Natural killer cell treated with Interleukin-12 subunit alpha and Interleukin-12 subunit beta and Interleukin-15 and Interleukin-18, amount 100 ng/mL, for 72 hours (primary cell): ENCODE results near the gene STX3. TPM values are rescaled to one million over a fixed set of nuclear protein-coding genes. Genes with fewer than 3 reads are reported as not detected.
"Not testable (repeated sequence)": the region's sequence is repeated elsewhere in the genome, so short reads cannot be mapped to it uniquely, and the experiment has no call there.

Source experiments
- ATAC-seq, 2 donors: fragments of 150-1000 bp; cut with Tn5 transposase in 1 of 2; sonication (Bioruptor Pico), chemical (Tn5 transposase) in 1 of 2; 2 replicates each; pipeline ENCODE4 v1.10.0; 2021
- DNase-seq: peaks from one replicate; pipeline ENCODE4 v3.0.0; 2022; ENCODE audit warnings: low spot score
- H3K27ac Mint-ChIP-seq, 2 donors: 1 replicate in 1 of 2; 2 replicates in 1 of 2; pipeline ENCODE4 v1.8.0; 2022; ENCODE audit warnings: mixed read lengths in 2 of 2, mild to moderate bottlenecking in 1 of 2, moderate library complexity in 1 of 2
- H3K27me3 Mint-ChIP-seq, 2 donors: 1 replicate in 1 of 2; 2 replicates in 1 of 2; pipeline ENCODE4 v1.8.0; 2022; ENCODE audit warnings: mixed read lengths in 2 of 2
- H3K36me3 Mint-ChIP-seq: one replicate; pipeline ENCODE4 v1.8.0; 2022; ENCODE audit warnings: mixed read lengths
- H3K4me1 Mint-ChIP-seq, 2 donors: 1 replicate in 1 of 2; 2 replicates in 1 of 2; pipeline ENCODE4 v1.8.0; 2022; ENCODE audit warnings: low read depth in 2 of 2, mixed read lengths in 2 of 2, mild to moderate bottlenecking in 1 of 2
- H3K4me3 Mint-ChIP-seq: one replicate; pipeline ENCODE4 v1.8.0; 2022; ENCODE audit warnings: mixed read lengths
- H3K9me3 Mint-ChIP-seq: 2 replicates; pipeline ENCODE4 v1.8.0; 2022; ENCODE audit warnings: mixed read lengths
- total RNA-seq, 2 donors: library from RNA; stranded (reverse); gene quantifications; one replicate each; pipeline ENCODE4 v1.2.3, GENCODE V29; 2022

The STX3 gene
- total RNA-seq, 2 donors from 2014 or later, result 26.8 to 28.5 TPM

DNA sequence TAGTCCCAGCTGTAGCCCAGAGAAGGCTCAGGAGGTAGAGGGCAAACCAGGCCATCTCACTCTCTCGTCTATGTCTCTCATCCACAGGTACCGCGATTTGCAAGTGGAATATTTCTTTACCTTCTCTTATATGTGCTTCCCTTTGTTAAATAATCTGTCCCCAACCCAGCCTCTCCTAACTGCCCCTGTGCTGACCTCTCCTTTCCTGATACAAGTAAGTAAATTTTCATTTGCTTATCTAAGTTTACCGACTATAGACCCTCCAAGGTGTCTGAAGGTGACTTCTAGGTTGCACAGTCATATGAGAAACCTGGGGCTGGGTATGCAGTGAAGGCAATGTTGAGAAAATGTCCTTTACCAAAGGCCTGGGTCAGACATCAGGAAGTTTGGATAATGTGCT lies 90.2 kb downstream of the STX3 start, which contains the start of gene CBLIF:
Gene CBLIF, minus strand, starts transcription at position 101 of the 400 bp plus-strand sequence. Its CDS starts 46 bp downstream, at position 55.
- Mint-ChIP-seq H3K27ac (no peak within 1 kb of the TSS), H3K27me3 (peaks cover 6 to 16% of the 10 kb centered on the region in 2 donors)

DNA sequence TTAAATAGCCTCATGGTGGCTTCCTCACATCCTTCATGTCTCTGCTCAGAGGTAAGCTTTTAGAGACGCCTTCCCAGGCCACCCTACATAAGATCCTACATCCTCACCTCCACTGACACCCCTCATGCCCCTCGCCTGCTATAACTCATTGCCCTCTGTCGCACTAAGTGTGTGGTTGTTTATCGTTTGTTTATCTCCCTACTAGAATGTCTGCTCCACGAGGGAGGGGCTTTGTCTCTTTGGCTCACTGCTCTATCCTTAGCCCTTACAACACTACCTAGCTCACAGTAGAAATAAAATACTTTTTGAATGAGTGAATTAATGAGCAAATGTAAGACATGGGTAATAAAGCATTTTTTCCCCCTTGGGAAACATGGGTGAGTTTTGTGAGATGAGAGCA lies 91.4 kb downstream of the STX3 start:
- Mint-ChIP-seq H3K4me1 (no peaks in the 10 kb centered on the region), H3K4me3 (no peak overlapping the region), H3K36me3 (no peaks in the 10 kb centered on the region), H3K27me3 (peaks cover 6 to 13% of the 10 kb centered on the region in 2 donors), H3K27ac (no peak overlapping the region), H3K9me3 (no peaks in the 10 kb centered on the region)
- ATAC-seq, result no peak
- DNase-seq, result no peak

More for the DNA sequence above, 90.2 kb downstream of the STX3 start, which contains the start of gene CBLIF:
- Mint-ChIP-seq H3K36me3 (no peaks in the 10 kb centered on the region), H3K4me3 (no peak within 1 kb of the TSS), H3K4me1 (no peaks in the 10 kb centered on the region), H3K9me3 (no peaks in the 10 kb centered on the region)
- no peak for ATAC-seq
- DNase-seq, result no peak

DNA sequence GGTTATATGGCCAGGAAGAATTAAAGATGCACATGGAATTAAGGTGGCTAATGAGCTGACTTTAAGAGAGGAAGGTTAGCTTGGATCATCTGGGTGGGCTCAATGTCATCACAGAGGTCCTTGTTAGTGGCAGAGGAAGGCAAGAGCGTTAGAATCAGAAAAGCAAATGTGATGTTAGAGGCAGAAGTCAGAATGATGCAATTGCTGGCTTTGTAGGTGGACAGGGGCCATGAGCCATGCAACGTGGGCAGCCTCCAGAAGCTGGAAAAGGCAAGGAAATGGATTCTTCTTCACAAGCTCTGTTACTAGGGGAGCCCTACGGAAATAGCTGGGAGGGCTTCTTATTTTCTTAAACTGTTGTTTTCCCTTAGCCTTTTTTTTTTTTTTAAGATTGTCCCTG lies 92.5 kb downstream of the STX3 start:
- ATAC-seq (no peak), DNase-seq (no peak)
- peaks cover 2 to 6% of the 10 kb centered on the region in 2 donors for H3K27me3 Mint-ChIP-seq
- H3K27ac Mint-ChIP-seq, result no peak overlapping the region
- H3K9me3 Mint-ChIP-seq, result no peaks in the 10 kb centered on the region
- no peaks in the 10 kb centered on the region for H3K4me1 Mint-ChIP-seq
- no peak overlapping the region for H3K4me3 Mint-ChIP-seq
- H3K36me3 Mint-ChIP-seq, result no peaks in the 10 kb centered on the region

DNA sequence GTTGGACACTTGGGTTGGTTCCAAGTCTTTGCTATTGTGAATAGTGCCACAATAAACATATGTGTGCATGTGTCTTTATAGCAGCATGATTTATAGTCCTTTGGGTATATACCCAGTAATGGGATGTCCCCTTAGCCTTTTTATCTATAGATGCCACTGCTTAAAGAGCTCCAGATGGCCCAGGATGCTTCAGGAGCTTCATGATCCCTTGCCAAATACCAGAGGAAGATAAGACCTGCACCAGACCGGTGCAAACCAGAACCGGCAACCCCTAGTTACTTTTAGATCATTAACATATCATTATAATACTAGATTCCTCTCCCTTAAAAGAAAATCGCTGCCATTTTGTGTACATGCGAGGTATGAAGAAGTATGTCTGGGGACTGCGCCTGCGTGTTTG lies 93.3 kb downstream of the STX3 start:
- not testable (repeated sequence) for DNase-seq, H3K27ac Mint-ChIP-seq, H3K4me3 Mint-ChIP-seq, ATAC-seq, H3K4me1 Mint-ChIP-seq, H3K27me3 Mint-ChIP-seq, H3K9me3 Mint-ChIP-seq, H3K36me3 Mint-ChIP-seq

DNA sequence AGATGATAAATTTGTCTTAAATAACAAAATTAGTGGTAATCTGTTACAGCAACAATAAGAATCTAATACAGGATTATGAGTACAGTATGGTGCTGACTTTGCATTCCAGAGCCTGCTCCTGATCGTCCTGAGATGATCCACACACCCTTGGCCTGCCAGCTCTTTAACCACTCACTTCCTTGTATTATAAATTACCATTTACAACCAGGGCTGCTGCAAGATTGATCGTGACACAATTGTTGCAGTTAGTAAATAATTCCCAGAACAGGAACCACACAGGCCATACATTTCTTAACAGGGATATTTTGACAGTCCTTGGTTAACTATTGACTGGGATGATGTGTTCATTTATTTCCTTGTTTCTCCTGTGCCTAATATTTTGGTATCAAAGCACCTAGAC lies 94.0 kb downstream of the STX3 start:
- Mint-ChIP-seq H3K36me3 (no peaks in the 10 kb centered on the region), H3K9me3 (no peaks in the 10 kb centered on the region), H3K4me1 (no peaks in the 10 kb centered on the region), H3K27ac (no peak overlapping the region), H3K4me3 (no peak overlapping the region), H3K27me3 (peaks cover 0 to 6% of the 10 kb centered on the region in 2 donors)
- DNase-seq (no peak), ATAC-seq (no peak)

DNA sequence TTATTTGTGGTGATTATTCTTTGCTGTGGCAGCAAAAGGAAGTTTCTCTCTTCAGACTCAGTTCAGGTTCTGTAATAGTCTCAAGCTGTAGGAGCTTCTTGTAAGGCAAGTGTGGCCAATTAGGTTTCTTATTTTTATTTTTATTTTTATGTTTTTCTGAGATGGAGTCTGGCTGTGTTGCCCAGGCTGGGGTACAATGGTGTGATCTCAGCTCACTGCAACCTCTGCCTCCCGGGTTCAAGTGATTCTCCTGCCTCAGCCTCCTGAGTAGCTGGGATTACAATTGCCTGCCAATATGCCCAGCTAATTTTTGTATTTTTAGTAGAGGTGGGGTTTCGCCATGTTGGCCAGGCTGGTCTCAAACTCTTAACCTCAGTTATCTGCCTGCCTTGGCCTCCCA lies 94.4 kb downstream of the STX3 start:
- H3K27me3 Mint-ChIP-seq, H3K36me3 Mint-ChIP-seq, DNase-seq, H3K4me3 Mint-ChIP-seq, H3K9me3 Mint-ChIP-seq, H3K27ac Mint-ChIP-seq, H3K4me1 Mint-ChIP-seq, ATAC-seq: not testable (repeated sequence)

DNA sequence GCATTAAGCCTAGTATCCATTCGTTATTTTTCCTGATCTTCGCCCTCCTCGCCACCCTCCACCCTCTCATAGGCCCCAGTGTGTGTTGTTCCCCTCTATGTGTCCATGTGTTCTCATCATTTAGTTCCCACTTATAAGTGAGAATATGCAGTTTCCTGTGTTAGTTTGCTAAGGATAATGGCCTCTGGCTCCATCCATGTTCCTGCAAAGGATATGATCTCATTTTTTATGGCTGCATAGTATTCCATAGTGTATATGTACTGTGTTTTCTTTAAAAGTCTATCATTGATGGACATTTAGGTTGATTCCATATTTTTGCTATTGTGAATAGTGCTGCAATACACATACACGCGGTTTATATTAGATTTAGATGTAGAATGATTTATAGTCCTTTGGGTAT lies 96.2 kb downstream of the STX3 start:
- not testable (repeated sequence) for H3K9me3 Mint-ChIP-seq, ATAC-seq, H3K4me1 Mint-ChIP-seq

DNA sequence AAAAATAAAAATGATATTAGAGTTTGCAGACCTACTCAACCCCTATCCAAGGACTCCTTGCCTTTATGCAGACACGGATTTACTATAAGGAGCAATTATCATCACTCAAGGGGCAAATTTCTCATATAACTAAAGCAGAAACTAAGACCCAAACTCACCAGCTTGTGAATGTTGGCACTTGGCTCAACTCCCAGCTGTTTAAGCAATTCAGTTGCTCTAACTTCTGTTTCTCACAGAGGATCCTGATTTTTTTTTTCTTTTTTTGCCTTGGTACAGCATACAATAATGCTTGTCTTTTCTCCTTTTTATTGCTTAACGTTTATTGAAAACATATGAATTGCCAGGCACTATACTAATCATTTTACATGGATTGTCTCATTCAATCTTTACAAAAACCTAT lies 99.7 kb downstream of the STX3 start:
- no peak overlapping the region for H3K27ac Mint-ChIP-seq
- H3K27me3 Mint-ChIP-seq, result peaks cover 0 to 2% of the 10 kb centered on the region in 2 donors
- no peaks in the 10 kb centered on the region for H3K36me3 Mint-ChIP-seq
- no peak for ATAC-seq
- H3K4me3 Mint-ChIP-seq, result no peak overlapping the region
- DNase-seq, result no peak
- H3K4me1 Mint-ChIP-seq, result peaks cover 16 to 20% of the 10 kb centered on the region in 2 donors
- no peaks in the 10 kb centered on the region for H3K9me3 Mint-ChIP-seq

More for the DNA sequence above, 96.2 kb downstream of the STX3 start:
- not testable (repeated sequence) for H3K27me3 Mint-ChIP-seq, DNase-seq, H3K4me3 Mint-ChIP-seq, H3K27ac Mint-ChIP-seq, H3K36me3 Mint-ChIP-seq

Other genes starting within 250 kb of the STX3 start
- not detected for gene OR4D9, start 243.8 kb upstream of the STX3 start, total RNA-seq
- gene OSBP, start 139.6 kb upstream of the STX3 start, total RNA-seq, result 10 to 100 TPM; 40.5 to 45.2 TPM
- gene PATL1, start 86.3 kb upstream of the STX3 start, total RNA-seq, result 10 to 100 TPM; 50.5 to 62.9 TPM
- gene OR10V1, start 41.5 kb upstream of the STX3 start, total RNA-seq, result not detected
- 10 to 100 TPM; 58.7 to 75.5 TPM for gene MRPL16, start 55.4 kb downstream of the STX3 start, total RNA-seq
- not detected for gene CBLIF, start 90.1 kb downstream of the STX3 start, total RNA-seq
- not detected for gene TCN1, start 111.1 kb downstream of the STX3 start, total RNA-seq
- not detected for gene OOSP3, start 123.4 kb downstream of the STX3 start, total RNA-seq
- not detected for gene OOSP1, start 183.1 kb downstream of the STX3 start, total RNA-seq
- gene OOSP4A, start 208.7 kb downstream of the STX3 start, total RNA-seq, result not detected